ENCODE data around the gene CACNA1B. TPM values are rescaled to one million over a fixed set of nuclear protein-coding genes. Genes with fewer than 3 reads are reported as not detected.

Gene CACNA1B
- total and polyA plus RNA-seq, 2 of the 4 experiments (the other 2 are of a cell fraction), result 0.02 TPM; not detected in 1

GRCh38 chr9:137891588-137892423 lies 14.2 kb downstream of the CACNA1B start:
- no peak overlapping the region for H2AK9ac ChIP-seq (replicated peaks; ENCODE audit: low read depth, low read length, poor library complexity)
- no peak overlapping the region for H2AFZ ChIP-seq (replicated peaks; ENCODE audit: low read length, poor library complexity)
- H3K4me2 ChIP-seq (ENCODE audit: low read depth, low read length), result no peak overlapping the region
- TF ChIP-seq MAFK (IDR thresholded peaks at IDR 0.05; ENCODE audit: low read depth, low read length), result no peak
- no peak for TF ChIP-seq CTCF (conservative IDR thresholded peaks at IDR 0.05; ENCODE audit: low read depth, low read length)
- TF ChIP-seq MAZ (IDR thresholded peaks at IDR 0.05; ENCODE audit: borderline replicate concordance, low read depth, low read length), result no peak
- no peak for TF ChIP-seq USF2 (IDR thresholded peaks at IDR 0.05; ENCODE audit: low read depth, low read length)
- no peak for TF ChIP-seq BHLHE40 (IDR thresholded peaks at IDR 0.05; ENCODE audit: low read depth, low read length)
- no peak for TF ChIP-seq NFE2L2 (IDR thresholded peaks at IDR 0.05; ENCODE audit: low read depth, low read length)
- TF ChIP-seq RFX5 (IDR thresholded peaks at IDR 0.05; ENCODE audit: low read depth, low read length), result no peak
- no peak for TF ChIP-seq SMC3 (IDR thresholded peaks at IDR 0.05; ENCODE audit: low read depth, low read length)
- TF ChIP-seq RCOR1 (IDR thresholded peaks at IDR 0.05; ENCODE audit: insufficient replicate concordance, low read length), result no peak
- TF ChIP-seq RAD21 (IDR thresholded peaks at IDR 0.05; ENCODE audit: low read length), result no peak
- TF ChIP-seq MXI1 (IDR thresholded peaks at IDR 0.05; ENCODE audit: borderline replicate concordance, low read depth, low read length), result no peak
- TF ChIP-seq ELK1 (IDR thresholded peaks at IDR 0.05; ENCODE audit: borderline replicate concordance, low read depth, low read length), result no peak
- TF ChIP-seq CHD1 (IDR thresholded peaks at IDR 0.05; ENCODE audit: low read depth, low read length), result no peak
- no peak for TF ChIP-seq CEBPB (IDR thresholded peaks at IDR 0.05; ENCODE audit: low read depth, low read length)
- no peak for TF ChIP-seq POLR2A (IDR thresholded peaks at IDR 0.05; ENCODE audit: low read depth, low read length)
- no peak for TF ChIP-seq FOS (IDR thresholded peaks at IDR 0.05; ENCODE audit: low read depth, low read length)
- no peaks in the 10 kb centered on the region for H3K36me3 ChIP-seq (ENCODE audit: control insufficient read depth, insufficient read depth, low read length)
- dilution Hi-C loops (cut with HindIII; ENCODE audit: low sequenced_read_pairs, unreplicated experiment) (no loop called here), in situ Hi-C loops (cut with MboI; ENCODE audit: low sequenced_read_pairs) (no loop called here), intact Hi-C loops (cut with micrococcal nuclease) (no loop called here)
- H2BK120ac ChIP-seq (ENCODE audit: low read depth, low read length), result no peak overlapping the region
- H3K56ac ChIP-seq (ENCODE audit: extremely low read depth, insufficient read depth, low read length), result no peak overlapping the region
- DNase-seq (no peak), ATAC-seq (ENCODE audit: low read depth) (no peak)
- no peaks in the 10 kb centered on the region for H3K27me3 ChIP-seq (ENCODE audit: control insufficient read depth, insufficient read depth, low read length)
- H3K23ac ChIP-seq (ENCODE audit: low read depth, low read length), result no peak overlapping the region
- no peak overlapping the region for H4K8ac ChIP-seq (ENCODE audit: low read depth in 2 of 2, low read length in 2 of 2)
- H2AK5ac ChIP-seq (ENCODE audit: low read depth, low read length), result no peak overlapping the region
- H3K4me3 ChIP-seq (ENCODE audit: insufficient read depth, low read depth, low read length), result no peak overlapping the region
- CTCF ChIA-PET, result no interaction called here
- H3K18ac ChIP-seq (ENCODE audit: low read depth, low read length), result no peak overlapping the region
- no peak overlapping the region for H2BK15ac ChIP-seq (ENCODE audit: low read depth, low read length)
- peaks cover 12% of the 10 kb centered on the region for H3K9me3 ChIP-seq (ENCODE audit: control insufficient read depth, insufficient read depth, low read length)
- no peaks in the 10 kb centered on the region for H3K9me1 ChIP-seq (ENCODE audit: insufficient read depth, low read length)
- no peak overlapping the region for H3K4ac ChIP-seq (ENCODE audit: low read depth, low read length)
- no TSS peak for BruUV-seq (replicated peaks)
- no peaks in the 10 kb centered on the region for H3K79me1 ChIP-seq (ENCODE audit: low read depth in 1 of 2, low read length in 2 of 2)
- no peaks in the 10 kb centered on the region for H4K20me1 ChIP-seq (ENCODE audit: insufficient read depth, low read length)
- no peak overlapping the region for H4K91ac ChIP-seq (ENCODE audit: insufficient read depth, low read depth, low read length)
- POLR2A ChIA-PET (ENCODE audit: unreplicated experiment), result no interaction called here
- H4K5ac ChIP-seq (ENCODE audit: low read depth, low read length), result no peak overlapping the region
- H3K14ac ChIP-seq (replicated peaks; ENCODE audit: low read depth, low read length), result no peak overlapping the region
- 33% methylated on average over 4 of the region's 20 CpGs; no CpG with 5 or more reads in 1 of the 2 experiments for WGBS, 2 experiments (ENCODE audit: extremely low coverage in 2 of 2, insufficient read length in 1 of 2)
- H2BK20ac ChIP-seq (ENCODE audit: low read depth, low read length), result no peak overlapping the region
- H3K27ac ChIP-seq (ENCODE audit: insufficient read depth, low read length), result no peak overlapping the region
- no peak overlapping the region for H2BK5ac ChIP-seq (ENCODE audit: low read depth, low read length, poor library complexity, severe bottlenecking)
- no peaks in the 10 kb centered on the region for H3K4me1 ChIP-seq (ENCODE audit: control insufficient read depth, insufficient read depth, low read length)
- no peak overlapping the region for H3K9ac ChIP-seq (ENCODE audit: low read depth, low read length)

Measured in IMR-90 (cell line).